Stimulated activated CD4-positive, alpha-beta T cell treated with anti-CD3 and anti-CD28 coated beads, Interleukin-12 subunit alpha, Interleukin-12 subunit beta, amount 100 ng/mL, for 24 hours (primary cell): ENCODE results near the gene UBE3B.

Experiments
- DNase-seq, 2 experiments: peaks; one replicate each; pipeline ENCODE4 v3.0.0-alpha.2; 2020; ENCODE audit warnings: low read depth in 2 of 2

The UBE3B gene

DNA sequence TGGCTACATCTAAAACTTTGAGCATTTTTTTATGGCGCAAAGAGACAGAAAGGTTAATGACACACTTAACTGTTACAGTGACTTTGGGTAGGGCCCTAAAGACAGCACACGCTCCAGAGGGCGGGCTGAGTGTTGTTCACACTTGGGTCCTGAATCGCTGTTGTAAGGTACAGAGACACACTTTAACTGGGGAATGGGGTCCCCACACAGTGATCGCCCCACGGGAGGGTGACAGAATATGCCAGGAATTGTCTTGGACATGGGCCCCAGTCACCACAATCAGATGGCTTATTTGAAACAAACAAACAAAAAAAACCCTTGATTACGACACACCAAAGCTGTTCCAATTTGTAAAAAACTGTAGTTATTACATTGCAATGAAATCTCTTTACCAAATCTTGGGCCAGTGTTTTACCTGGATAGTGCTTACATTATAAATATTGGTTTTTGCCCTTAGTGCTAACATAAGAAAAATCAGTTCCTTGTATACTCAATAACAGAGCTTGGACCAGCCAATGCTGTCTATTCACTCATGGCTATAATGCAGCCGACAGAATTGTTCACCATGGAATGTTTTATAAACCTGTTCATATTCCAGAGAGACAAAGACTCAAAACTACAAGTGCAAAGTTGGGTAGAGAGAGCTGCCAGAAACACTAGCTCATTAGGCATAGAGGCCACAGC is 28.6 kb upstream of the UBE3B start:
- no peak for DNase-seq

DNA sequence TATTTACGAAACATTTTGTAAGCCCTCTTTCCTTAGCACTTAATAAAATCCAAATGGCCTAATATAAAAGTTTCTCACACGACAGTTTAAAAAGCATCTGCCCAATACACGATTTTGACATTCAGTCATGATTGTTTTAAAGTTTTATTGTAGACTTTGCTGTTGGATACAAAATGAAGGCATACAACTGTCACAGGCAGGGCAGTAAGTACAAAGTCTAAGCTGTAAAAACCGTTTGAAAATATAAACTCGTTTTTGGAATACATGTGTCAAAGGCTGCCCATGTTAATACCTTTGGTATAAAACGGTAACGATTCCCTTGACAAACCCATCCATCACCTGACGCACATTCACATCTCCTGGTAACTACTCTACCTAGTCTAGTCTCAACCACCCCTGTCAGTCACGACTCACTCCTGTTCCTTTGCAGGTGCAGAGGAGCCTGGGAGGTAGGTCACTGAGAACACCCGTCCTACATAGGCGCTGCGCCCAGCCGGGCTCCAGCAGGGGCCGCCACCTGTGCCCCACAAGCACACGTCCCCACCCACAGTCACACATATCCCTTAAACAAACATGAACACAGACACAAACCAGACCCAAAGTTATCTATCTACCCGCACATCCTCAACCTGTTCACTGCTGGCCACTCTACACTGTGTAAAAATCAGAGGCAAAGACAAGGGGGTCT is 27.4 kb upstream of the UBE3B start:
- DNase-seq, result no peak

DNA sequence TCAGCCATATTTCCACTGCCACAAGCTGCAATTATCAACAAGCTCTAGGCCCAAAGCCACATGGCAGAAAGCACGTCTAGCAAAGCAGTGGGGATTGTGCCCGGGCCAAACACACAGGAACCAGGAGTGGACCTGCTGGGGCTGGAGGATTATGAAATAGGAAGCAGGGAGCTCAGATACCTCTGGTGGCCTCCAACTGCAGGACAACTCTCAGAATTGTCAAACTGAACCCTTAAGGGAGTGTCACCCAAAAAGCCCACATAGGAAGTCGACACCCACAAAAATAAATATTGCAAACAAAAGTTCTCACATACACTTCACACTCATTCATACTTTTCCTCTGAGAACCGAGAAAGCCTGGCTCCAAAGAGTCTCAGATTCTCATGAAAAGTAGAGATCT is 26.5 kb upstream of the UBE3B start:
- no peak for DNase-seq

DNA sequence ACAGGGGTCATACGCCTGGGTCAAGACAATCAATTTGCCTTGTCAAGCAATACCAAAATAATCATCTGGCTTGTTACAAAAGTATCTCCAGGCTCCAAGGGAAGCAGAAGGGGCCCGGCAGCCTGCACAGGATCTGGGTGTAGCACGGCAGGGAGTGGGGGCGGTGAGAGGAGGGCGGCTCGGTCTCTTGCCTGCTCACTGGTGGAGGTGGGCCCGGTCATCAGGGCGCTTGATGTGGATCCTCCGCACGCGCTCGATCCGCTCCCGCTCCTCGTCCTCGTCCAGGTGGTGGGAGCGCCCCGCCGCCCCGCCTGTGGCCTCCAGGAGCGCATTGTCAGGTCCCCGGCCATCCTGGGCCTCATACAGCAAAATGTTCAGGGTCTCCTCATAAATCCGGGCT is 26.0 kb upstream of the UBE3B start:
- no peak for DNase-seq

DNA sequence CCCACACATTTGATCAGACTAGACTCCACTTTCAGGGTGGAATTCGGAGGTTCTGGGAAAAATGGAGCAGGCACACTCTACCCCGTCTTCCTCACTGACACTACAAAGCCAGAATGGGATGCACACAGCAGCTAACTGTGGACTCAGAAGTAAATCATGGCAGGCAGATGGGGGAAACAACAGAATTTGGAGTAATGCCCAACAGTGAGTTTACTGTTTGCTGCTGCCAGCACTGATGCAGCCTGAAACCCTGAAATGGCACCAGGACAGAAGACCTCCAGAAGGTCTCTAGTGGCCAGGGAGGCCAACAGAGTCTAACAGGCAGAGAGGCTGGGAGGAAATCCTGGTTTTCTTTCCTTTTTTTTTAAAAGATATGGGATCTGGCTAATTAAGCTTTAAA is 24.9 kb upstream of the UBE3B start:
- DNase-seq, result no peak

DNA sequence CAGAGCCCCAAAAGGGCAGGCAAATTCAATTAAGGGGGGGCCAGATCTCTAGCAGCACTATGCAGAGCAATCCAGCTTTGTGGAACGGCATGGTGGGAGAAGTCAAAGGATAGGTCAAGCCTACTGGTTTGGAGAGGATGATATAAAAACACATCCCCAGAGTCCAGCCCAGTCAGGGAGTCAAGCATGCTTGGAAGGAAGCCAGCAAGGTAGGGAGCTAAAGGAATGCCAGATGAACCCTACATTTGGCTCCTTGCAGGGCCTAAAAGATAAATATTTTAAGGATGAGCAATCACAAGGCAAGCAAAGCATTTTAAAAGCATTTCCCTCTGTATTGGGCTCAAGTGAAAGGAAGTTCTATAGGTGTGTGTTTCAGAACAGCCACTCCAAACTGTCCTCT is 21.7 kb upstream of the UBE3B start:
- DNase-seq, result no peak

DNA sequence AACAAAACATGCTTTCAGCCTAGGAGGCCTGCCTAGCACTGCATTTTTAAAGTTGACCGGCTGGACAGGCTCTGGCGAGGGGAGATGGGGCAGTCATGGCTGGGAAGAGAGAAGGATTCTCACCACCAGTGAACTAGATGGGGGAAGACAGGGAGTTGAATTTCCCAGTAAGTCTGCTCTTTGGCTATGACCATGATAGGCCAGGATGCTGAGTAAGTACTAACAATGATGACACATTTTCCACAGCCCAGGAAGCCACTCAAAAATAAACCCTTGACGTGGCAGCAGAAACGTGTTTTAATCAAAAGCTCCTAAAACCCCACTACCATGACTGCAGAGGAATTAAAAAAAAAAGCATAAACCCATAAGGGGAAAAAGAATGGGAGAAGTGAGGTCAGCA is 19.3 kb upstream of the UBE3B start:
- DNase-seq, result no peak

DNA sequence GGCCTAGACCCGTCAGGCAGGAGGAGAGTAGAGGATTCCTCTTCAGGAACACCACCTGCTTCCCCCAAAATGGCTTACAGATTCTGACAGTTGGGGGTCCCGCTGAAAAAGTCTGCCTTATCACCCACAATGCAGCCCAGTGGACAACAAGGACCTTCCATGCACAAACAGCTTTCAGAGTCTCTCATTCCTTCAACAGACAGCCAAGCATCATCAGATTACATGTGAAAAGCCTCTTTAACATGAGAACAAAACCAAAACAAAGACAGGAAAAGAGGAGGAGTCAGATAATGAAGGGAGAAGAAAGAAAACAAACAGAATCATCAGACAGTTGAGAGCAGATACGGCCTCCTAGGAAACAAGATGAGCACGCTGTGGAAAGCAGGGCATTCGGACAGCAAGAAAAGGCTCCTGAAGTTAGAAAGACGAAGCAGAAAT is 18.6 kb upstream of the UBE3B start:
- DNase-seq, result no peak

DNA sequence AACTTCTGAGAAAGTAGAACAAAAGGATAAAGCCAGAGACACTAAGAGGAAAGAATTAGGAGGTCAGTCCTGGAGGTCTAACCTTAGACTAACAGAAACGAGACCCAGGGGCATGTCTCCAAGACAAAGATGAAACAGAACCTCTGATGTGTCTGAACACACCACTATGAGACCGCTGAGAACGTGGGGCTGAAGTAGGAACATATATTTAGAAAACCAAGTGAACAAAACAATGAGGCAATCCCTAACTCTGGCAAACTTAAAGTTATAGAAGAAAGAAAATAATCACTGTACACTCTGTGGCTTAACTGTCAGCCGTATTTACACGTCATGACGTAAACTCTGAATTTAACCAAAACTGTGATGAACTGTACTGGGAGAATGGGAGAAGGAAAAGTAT is 18.2 kb upstream of the UBE3B start:
- no peak for DNase-seq

DNA sequence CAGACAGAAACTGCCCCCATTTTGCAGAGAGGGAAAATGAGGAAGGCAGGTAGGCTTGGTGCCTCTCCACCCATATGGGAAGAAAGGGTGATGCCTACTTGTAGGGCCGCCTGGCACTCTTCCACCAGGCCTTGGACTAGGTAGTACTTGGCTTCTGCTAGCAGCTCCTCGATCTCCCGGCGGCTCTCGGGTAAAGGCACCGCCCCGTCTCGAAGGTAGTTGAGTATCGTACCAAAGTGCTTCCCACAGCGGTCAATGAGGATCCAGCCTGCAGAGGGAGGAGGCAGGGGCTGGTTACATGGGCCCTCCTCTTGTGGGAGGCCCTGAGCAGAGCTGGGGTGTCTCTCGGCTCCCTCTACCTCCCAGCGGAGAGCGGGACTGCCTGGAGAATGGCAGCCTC is 16.9 kb upstream of the UBE3B start:
- DNase-seq, result no peak

DNA sequence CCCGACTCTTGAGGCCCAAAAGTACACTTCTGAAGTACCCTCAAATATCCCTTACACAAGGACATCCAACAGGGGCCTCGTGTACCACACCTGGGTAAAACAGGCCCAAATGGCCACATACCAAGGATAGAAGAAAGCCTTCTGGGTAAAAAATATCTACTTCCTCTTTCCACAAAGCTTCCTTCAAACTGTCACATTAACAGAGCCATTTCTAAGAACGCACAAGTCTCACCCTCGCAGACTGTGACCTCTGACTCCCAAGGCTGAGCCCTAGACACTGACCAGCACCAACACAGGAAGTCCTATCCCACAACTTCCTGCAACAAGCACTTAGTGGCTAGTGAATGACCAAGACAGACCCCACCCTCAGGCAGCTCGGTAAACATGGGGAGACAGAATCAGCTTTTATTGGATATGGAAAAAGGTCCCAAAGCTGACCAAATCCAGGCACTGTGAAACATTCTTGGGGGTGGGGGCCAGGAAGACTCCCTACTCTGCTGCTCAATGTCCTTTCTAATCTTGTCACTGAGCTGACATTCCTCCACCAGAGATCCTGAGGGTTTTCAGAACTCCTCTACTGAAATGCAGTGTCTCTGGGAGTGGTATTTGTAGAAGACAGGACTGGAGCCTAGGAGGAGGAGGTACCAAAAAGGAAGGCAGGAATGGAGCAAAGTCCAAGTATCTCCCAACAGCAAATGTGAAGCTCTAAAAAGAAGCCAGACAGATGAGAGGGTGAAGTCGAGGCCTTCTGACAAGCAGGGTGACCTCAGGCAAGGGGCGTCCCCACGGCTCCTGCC is 16.2 kb upstream of the UBE3B start:
- DNase-seq, result no peak

DNA sequence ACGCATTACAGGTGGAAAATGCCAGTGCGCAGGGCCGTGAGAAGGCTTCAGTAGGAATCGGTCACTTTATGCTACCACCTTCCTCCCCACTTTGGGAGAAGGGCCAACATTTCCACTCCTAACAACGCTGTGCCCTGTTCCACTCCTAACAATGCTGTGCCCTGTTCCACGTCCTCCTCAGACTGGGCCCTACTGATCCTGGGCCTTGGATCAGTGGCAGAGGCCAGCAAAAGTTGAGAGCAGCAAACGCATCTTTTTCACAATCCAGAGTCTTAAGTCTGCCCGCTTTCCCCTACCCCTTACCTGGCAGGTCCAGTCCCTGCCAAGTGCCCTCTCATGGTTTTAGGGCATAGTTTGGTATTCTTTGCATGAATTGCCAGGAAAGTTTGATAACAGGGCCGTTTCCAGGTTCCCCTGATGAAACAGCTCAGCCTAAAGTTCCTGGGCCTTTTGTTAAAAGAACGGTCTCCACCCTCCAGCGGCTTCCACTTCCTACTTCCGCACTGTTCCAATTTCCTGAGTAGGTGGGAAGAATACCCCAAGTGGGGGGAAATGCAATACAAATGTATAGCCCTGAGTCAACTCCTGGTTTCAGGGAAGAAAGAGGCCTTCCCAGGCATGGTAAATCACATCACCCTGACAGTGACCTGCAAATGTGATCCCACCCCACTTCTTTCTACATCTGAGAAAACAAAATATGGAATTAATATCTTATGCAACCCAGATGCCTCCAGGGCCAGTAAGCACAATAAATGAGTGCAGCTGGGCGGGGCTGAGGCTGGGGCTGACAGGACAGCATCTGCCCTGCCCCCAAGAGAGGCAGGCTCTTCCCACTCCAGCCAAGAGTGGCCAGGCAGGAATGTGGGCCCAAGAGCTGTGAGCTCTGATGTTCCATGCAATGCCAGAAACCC is 15.3 kb upstream of the UBE3B start:
- no peak for DNase-seq

DNA sequence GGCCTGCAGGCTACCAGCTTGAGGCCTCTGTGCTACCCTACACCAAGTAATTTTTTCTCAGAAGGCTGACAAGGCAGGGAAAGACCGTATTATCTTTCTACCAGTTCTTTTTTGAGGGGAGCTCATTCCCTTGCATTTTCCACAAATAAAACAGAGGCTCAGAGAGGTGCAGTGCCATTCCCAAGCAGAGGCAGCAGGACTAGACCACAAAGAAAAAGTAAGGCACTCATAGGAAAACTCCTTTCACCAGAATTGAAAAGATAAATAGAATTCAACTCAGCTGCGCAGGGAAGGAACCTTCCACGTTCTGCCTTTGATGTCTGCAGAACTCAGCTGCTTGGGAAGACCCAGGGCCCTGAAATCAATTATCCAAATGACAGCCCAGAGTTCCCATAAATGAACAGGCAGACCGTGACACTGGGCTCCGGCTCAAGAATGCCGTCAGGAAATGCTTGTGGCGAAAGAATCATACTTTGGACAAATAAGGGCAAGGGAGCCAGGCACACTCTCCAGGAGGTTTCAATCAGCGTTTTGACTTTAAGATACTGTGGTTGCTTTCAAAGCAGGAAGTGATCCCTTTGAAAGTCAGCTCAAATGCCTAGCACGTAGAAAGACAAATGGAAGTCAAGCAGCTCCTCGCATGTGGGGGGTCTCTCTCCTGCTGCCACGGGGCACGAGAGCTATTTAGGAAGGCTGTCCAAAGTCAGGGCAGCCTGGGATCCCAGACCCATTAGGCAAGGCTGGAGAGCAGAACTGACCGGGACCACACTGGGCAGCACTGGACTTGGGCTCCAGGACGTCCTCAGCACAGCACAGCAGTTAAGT is 14.4 kb upstream of the UBE3B start:
- no peak for DNase-seq

DNA sequence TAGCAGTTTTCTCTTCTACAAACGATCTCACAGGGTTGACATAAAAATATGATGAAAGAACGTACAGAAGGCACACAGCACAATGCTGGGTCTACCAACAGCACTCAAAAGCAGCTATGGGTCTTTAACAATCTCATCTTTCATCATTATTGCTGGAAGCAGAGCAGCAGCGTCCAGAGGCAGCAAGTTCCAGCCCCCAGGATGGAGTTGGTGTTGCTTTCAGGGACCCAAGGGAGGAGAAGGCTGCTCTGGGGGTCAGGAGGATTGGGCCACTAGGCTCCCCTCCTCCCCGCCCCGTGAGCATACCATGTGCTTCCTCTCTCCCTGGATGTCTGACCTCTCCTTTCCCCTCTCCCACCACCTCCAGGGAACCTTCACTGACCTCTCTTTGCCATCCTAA is 13.7 kb upstream of the UBE3B start:
- DNase-seq, result no peak

DNA sequence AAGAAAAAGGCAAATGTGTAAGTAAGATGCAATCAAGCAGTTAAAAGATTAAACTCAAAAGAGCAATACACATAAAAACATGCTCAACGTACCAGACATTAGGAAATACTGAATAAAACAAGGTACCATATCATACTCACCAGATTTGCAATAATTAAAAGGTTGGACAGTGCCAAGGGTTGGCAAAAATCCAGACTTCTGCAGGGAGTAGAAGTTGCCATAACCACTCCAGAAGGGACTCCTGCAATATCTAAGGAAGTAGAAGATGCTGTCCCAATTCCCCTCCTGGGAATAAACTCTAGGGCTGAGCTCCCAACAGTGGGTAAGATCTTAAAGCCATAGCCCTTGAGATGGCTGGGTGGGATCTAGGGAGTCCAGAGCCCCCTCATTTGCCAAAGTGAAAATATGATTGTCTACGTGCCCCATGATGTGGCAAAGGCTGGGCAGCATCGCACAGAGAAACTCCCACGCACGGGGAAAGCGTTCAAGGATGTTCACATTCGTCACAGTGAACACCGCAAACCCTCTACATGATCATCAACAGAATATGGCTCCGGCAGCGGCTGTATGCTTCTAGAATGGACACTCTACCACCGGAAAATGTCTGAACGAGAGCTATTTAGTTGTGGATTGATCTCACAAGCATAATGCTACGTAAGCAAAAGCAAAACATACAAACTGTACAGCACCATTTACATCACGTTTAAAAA is 12.6 kb upstream of the UBE3B start:
- DNase-seq, result no peak

DNA sequence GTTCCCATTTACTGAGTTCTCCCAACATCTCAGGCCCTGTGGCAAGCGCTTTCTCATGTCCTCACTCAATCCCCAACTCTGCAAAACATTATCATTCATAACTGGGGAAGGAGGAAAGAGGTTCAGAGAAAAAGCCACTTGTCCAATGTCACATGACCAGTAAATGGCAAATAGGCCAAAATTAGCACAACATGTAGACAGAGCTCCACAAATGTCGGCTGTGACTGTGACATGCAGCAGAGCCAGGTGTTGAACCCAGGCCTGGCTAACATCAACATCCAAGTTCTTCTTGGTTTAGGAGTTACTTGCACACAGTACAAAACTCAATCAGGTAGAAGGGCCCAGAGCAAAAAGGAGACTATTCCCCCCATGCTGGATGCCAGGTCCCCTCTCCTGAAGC is 11.1 kb upstream of the UBE3B start:
- no peak for DNase-seq

DNA sequence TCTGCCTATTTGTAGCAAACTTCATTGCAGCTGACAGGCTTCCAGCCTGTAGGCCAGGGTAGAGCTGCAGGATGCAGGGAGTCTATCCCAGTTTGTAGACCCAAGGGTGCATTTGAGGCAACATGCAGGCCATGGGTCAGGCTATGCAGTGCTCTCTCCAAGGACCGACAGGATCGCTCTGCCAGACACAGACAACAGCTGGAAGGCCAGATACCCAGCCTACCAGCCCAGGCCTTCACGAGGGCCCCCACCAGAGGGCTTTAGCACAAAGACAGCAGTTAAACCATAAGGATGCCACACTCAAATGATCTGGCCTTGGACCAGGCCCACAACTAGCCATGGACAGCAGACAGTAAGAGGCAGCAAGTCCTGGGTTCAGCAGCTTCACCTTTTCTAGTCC is 10.6 kb upstream of the UBE3B start:
- DNase-seq, result no peak

DNA sequence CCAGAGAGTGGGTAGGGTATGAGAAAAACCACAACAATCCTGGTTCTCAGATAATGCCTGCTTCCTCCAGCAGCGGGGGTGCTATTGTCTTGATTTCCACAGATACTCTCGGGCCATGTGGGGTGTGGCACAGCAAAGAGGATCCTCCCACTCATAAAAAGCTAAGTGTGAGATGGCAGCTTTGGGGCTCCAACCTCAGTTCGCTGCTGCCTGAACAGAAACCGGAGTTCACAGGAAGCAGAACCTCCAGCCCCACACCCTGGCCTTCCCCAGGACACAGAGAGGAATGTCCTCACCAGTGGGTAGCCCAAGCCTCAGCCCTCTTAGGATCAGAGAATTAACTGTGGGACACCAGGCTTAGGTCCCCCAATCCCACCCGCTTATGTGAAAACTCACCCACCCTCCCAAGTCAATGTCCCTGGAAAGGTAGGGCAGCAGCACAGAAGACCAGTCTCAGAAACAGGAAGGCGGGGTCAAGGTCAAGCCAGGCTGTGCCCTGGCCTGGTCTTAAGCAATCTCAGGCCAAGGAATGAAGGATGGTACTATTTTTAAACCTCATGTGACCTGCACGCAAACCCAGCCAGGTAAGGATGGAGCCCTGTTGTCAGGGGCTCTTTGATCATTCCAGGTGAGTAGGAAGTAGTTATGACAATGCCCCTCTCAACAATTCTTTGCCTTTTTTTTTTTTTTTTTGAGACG is 9.3 kb upstream of the UBE3B start:
- no peak for DNase-seq

DNA sequence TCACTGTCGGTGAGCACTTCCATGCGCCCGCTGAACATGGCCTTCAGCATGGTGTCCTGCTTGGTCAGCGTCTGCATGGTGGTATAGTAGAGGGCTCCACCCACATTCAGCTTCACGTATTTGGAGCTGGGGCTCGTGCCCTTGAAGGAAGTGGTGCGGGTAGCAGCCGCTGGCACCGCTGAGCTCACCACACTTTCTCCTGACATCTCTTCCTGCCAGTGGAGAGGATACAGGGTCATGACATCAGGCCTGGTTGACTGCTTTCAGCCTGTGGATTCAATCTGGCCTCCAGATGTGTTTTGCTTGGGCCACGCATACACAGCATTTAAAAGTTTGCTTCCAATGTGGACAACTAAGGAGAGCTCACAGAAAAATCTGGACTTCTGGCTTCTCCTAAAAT is 7.9 kb upstream of the UBE3B start:
- no peak for DNase-seq

DNA sequence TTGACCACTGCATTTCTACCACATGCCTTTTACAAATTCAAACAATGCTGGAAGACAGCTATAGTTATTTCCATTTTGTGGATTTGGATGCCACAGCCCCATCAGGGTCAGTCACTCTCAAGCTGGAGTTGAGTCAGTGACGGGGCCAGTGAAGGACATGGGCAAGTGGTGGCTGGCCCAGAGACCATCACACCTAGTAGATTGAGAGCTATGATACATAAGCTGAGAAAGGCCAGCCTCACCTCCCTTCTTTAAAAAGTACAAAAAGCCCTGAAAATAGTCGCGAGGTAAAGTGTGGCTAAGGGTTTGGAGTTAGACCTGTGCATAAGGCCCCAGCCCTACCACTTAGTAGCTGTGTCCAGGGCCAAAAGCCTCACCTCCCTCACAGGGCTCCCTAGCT is 4.4 kb upstream of the UBE3B start:
- DNase-seq, result no peak
